Measurements from ENCODE around the gene STRADB.

- TF ChIP-seq, protein P1, sequence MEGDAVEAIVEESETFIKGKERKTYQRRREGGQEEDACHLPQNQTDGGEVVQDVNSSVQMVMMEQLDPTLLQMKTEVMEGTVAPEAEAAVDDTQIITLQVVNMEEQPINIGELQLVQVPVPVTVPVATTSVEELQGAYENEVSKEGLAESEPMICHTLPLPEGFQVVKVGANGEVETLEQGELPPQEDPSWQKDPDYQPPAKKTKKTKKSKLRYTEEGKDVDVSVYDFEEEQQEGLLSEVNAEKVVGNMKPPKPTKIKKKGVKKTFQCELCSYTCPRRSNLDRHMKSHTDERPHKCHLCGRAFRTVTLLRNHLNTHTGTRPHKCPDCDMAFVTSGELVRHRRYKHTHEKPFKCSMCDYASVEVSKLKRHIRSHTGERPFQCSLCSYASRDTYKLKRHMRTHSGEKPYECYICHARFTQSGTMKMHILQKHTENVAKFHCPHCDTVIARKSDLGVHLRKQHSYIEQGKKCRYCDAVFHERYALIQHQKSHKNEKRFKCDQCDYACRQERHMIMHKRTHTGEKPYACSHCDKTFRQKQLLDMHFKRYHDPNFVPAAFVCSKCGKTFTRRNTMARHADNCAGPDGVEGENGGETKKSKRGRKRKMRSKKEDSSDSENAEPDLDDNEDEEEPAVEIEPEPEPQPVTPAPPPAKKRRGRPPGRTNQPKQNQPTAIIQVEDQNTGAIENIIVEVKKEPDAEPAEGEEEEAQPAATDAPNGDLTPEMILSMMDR (tag by site-specific recombination; IDR thresholded peaks at IDR 0.05) = no peak
- no peak for TF ChIP-seq ZNF274 (IDR thresholded peaks at IDR 0.05; ENCODE audit: low read length)
- no peak for TF ChIP-seq ZNF274 (tag by site-specific recombination; IDR thresholded peaks at IDR 0.05; ENCODE audit: borderline replicate concordance)
- TF ChIP-seq, protein P2, sequence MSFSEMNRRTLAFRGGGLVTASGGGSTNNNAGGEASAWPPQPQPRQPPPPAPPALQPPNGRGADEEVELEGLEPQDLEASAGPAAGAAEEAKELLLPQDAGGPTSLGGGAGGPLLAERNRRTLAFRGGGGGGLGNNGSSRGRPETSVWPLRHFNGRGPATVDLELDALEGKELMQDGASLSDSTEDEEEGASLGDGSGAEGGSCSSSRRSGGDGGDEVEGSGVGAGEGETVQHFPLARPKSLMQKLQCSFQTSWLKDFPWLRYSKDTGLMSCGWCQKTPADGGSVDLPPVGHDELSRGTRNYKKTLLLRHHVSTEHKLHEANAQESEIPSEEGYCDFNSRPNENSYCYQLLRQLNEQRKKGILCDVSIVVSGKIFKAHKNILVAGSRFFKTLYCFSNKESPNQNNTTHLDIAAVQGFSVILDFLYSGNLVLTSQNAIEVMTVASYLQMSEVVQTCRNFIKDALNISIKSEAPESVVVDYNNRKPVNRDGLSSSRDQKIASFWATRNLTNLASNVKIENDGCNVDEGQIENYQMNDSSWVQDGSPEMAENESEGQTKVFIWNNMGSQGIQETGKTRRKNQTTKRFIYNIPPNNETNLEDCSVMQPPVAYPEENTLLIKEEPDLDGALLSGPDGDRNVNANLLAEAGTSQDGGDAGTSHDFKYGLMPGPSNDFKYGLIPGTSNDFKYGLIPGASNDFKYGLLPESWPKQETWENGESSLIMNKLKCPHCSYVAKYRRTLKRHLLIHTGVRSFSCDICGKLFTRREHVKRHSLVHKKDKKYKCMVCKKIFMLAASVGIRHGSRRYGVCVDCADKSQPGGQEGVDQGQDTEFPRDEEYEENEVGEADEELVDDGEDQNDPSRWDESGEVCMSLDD (tag by site-specific recombination; IDR thresholded peaks at IDR 0.05) = no peak
- no peak for TF ChIP-seq REST (tag by site-specific recombination; IDR thresholded peaks at IDR 0.05)
- TF ChIP-seq SETDB1 (IDR thresholded peaks at IDR 0.05; ENCODE audit: insufficient read length, low read length) = no peak
- no peak for TF ChIP-seq ZSCAN5A (tag by site-specific recombination; IDR thresholded peaks at IDR 0.05)
- TF ChIP-seq, protein P3, sequence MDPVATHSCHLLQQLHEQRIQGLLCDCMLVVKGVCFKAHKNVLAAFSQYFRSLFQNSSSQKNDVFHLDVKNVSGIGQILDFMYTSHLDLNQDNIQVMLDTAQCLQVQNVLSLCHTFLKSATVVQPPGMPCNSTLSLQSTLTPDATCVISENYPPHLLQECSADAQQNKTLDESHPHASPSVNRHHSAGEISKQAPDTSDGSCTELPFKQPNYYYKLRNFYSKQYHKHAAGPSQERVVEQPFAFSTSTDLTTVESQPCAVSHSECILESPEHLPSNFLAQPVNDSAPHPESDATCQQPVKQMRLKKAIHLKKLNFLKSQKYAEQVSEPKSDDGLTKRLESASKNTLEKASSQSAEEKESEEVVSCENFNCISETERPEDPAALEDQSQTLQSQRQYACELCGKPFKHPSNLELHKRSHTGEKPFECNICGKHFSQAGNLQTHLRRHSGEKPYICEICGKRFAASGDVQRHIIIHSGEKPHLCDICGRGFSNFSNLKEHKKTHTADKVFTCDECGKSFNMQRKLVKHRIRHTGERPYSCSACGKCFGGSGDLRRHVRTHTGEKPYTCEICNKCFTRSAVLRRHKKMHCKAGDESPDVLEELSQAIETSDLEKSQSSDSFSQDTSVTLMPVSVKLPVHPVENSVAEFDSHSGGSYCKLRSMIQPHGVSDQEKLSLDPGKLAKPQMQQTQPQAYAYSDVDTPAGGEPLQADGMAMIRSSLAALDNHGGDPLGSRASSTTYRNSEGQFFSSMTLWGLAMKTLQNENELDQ (tag by site-specific recombination; IDR thresholded peaks at IDR 0.05; ENCODE audit: low read depth) = no peak
- TF ChIP-seq ZNF335 (tag by site-specific recombination; conservative IDR thresholded peaks at IDR 0.05) = no peak
- TF ChIP-seq, protein P4, sequence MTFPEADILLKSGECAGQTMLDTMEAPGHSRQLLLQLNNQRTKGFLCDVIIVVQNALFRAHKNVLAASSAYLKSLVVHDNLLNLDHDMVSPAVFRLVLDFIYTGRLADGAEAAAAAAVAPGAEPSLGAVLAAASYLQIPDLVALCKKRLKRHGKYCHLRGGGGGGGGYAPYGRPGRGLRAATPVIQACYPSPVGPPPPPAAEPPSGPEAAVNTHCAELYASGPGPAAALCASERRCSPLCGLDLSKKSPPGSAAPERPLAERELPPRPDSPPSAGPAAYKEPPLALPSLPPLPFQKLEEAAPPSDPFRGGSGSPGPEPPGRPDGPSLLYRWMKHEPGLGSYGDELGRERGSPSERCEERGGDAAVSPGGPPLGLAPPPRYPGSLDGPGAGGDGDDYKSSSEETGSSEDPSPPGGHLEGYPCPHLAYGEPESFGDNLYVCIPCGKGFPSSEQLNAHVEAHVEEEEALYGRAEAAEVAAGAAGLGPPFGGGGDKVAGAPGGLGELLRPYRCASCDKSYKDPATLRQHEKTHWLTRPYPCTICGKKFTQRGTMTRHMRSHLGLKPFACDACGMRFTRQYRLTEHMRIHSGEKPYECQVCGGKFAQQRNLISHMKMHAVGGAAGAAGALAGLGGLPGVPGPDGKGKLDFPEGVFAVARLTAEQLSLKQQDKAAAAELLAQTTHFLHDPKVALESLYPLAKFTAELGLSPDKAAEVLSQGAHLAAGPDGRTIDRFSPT (tag by site-specific recombination; IDR thresholded peaks at IDR 0.05) = no peak
Measured at GRCh38 chr2:201466050-201466675, 14.6 kb downstream of the STRADB start.
